Coronary artery (tissue), 2 donors: ENCODE data around the gene PRR36.
A peak's percentile ranks its signal among the peaks of the same experiment; 100 is the strongest.
"Not testable (repeated sequence)": the region's sequence is repeated elsewhere in the genome, so short reads cannot be mapped to it uniquely, and the experiment has no call there.

Experiments
- DNase-seq: peaks from one replicate; pipeline ENCODE4 v3.0.0-alpha.2; 2017; ENCODE audit warnings: low spot score
- H3K27ac ChIP-seq, 2 donors: fragments of 200-600 bp; sonication (generic); one replicate each; pipeline ENCODE4 v1.5.1; 2016 to 2019
- H3K4me3 ChIP-seq: fragments of 200-600 bp; sonication (generic); 2 replicates; pipeline ENCODE4 v1.5.1; 2016; ENCODE audit warnings: mild to moderate bottlenecking, moderate library complexity
- CTCF ChIP-seq: fragments of 200-600 bp; sonication (generic); IDR thresholded peaks from one replicate; pipeline ENCODE4 v1.5.1; 2019; ENCODE audit warnings: antibody characterized with exemption

Gene PRR36

GRCh38 chr19:7895565-7895964 is 21.4 kb upstream of the PRR36 start:
- Histone ChIP-seq H3K27ac (no peak overlapping the region), H3K4me3 (no peak overlapping the region)
- TF ChIP-seq CTCF, result no peak
- no peak for DNase-seq

GRCh38 chr19:7894612-7895309 is 20.6 kb upstream of the PRR36 start:
- no peak for TF ChIP-seq CTCF
- DNase-seq, result no peak
- H3K27ac ChIP-seq, result no peak overlapping the region
- no peak overlapping the region for H3K4me3 ChIP-seq

GRCh38 chr19:7893362-7894101 is 19.3 kb upstream of the PRR36 start:
- not testable (repeated sequence) for H3K4me3 ChIP-seq, DNase-seq, H3K27ac ChIP-seq

GRCh38 chr19:7888826-7889217 is 14.6 kb upstream of the PRR36 start:
- TF ChIP-seq CTCF, result no peak
- DNase-seq, result no peak
- Histone ChIP-seq H3K27ac (no peak overlapping the region), H3K4me3 (peak overlapping the region; percentile 62)

GRCh38 chr19:7888145-7888825 is 14.1 kb upstream of the PRR36 start, which contains the start of gene LRRC8E:
LRRC8E (plus strand) TSS chr19:7888510; CDS start chr19:7895604, 7,094 bp downstream.
- no peak for DNase-seq
- no peak for TF ChIP-seq CTCF
- H3K27ac ChIP-seq, result no peak within 1 kb of the TSS
- peak within 1 kb of the TSS; percentile 62 for H3K4me3 ChIP-seq

- no peak for TF ChIP-seq CTCF
- no peak for DNase-seq
- Histone ChIP-seq H3K4me3 (no peak overlapping the region), H3K27ac (no peak overlapping the region)
Measured at GRCh38 chr19:7887408-7888144, 13.4 kb upstream of the PRR36 start.

- no peak for TF ChIP-seq CTCF
Measured at GRCh38 chr19:7885818-7886217, 11.6 kb upstream of the PRR36 start.

More at GRCh38 chr19:7885818-7886217, 11.6 kb upstream of the PRR36 start:
- DNase-seq, result no peak
- Histone ChIP-seq H3K27ac (no peak overlapping the region), H3K4me3 (no peak overlapping the region)
